ENCODE measurements around the gene GNG12.

DNA sequence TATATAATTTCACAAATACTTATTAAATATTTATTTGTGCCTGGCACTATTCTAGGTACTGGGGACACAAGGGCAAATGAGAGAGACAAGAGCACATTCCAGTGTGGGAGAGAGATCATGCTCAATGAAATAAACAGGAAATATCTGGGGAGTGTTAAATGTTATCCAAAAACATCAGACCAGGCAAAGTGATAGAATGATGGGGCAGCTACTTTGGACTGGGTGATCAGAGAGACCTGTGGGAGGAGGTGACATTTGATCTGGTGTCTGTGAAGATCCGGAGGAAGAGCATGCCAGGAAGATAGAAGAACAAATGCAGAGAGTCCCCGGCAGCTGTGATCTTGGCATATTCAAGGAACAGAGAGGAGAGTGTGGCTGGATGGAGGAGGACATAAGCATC lies 27.5 kb upstream of the GNG12 start:
- TF ChIP-seq TAF1 (IDR thresholded peaks at IDR 0.05; ENCODE audit: low read depth, low read length) (no peak), POLR2A (IDR thresholded peaks at IDR 0.05; ENCODE audit: low read depth, low read length) (no peak), POLR2AphosphoS5 (IDR thresholded peaks at IDR 0.05; ENCODE audit: low read depth, low read length) (no peak)

Data from GM12891 (cell line).